K562 (cell line): ENCODE measurements around the gene TEKT2. TPM values are rescaled to one million over a fixed set of nuclear protein-coding genes. Genes with fewer than 3 reads are reported as not detected.

Source experiments
- BACH1 ChIP-seq: fragments of 200-800 bp; sonication (Bioruptor generic); IDR thresholded peaks from 2 replicates; pipeline ENCODE4 v1.6.1; 2016; ENCODE audit warnings: missing genetic modification characterization, missing compliant biosample characterization
- DACH1 ChIP-seq: fragments of 450-650 bp; IDR thresholded peaks from 2 replicates; pipeline ENCODE4 v1.6.1; 2018; ENCODE audit not compliant: partially characterized antibody
- ETS1 ChIP-seq: conservative IDR thresholded peaks from 2 replicates; pipeline ENCODE4 v1.6.1; 2011; ENCODE audit warnings: low read depth, mild to moderate bottlenecking, low read length; ENCODE audit not compliant: control insufficient read depth
- HCFC1 ChIP-seq: IDR thresholded peaks from 2 replicates; pipeline ENCODE4 v1.6.1; 2012; ENCODE audit warnings: low read depth, low read length, improper control_type of control experiment
- HDAC2 ChIP-seq: fragments of 450-650 bp; IDR thresholded peaks from 2 replicates; pipeline ENCODE4 v1.6.1; 2016; ENCODE audit warnings: mild to moderate bottlenecking
- IFI16 ChIP-seq: fragments of 250-450 bp; sonication (Bioruptor Pico); IDR thresholded peaks from 2 replicates; pipeline ENCODE4 v2.1.2; 2022; ENCODE audit warnings: mild to moderate bottlenecking, inconsistent platforms
- L3MBTL2 ChIP-seq: fragments of 450-650 bp; IDR thresholded peaks from 2 replicates; pipeline ENCODE4 v1.6.1; 2016; ENCODE audit warnings: mild to moderate bottlenecking, moderate library complexity
- NFE2 ChIP-seq: IDR thresholded peaks from 2 replicates; pipeline ENCODE4 v1.6.1; 2014; ENCODE audit warnings: antibody characterized with exemption, low read depth
- RBM34 ChIP-seq: fragments of 200-400 bp; formaldehyde crosslinking; IDR thresholded peaks from 2 replicates; pipeline ENCODE4 v1.6.1; 2018; ENCODE audit warnings: low read length, borderline replicate concordance; ENCODE audit not compliant: insufficient read depth
- RCOR1 ChIP-seq, 2 experiments: IDR thresholded peaks; 2 replicates each; pipeline ENCODE4 v1.6.1; 2012; ENCODE audit warnings: low read depth in 2 of 2, low read length in 2 of 2, borderline replicate concordance in 1 of 2, improper control_type of control experiment in 1 of 2
- RFX7 ChIP-seq: fragments of 250-450 bp; sonication (Bioruptor Pico); IDR thresholded peaks from 2 replicates; pipeline ENCODE4 v1.5.1; 2021; ENCODE audit warnings: mild to moderate bottlenecking
- SAP30 ChIP-seq: fragments of 200-600 bp; sonication (generic); IDR thresholded peaks from 2 replicates; pipeline ENCODE4 v1.6.1; 2012; ENCODE audit warnings: borderline replicate concordance, low read depth, mild to moderate bottlenecking, moderate library complexity, low read length, control low read depth, inconsistent platforms; ENCODE audit not compliant: insufficient read depth, poor library complexity, severe bottlenecking
- TARDBP ChIP-seq: fragments of 450-650 bp; IDR thresholded peaks from 2 replicates; pipeline ENCODE4 v1.6.1; 2016
- TRIM24 ChIP-seq, 2 experiments: fragments of 450-650 bp; IDR thresholded peaks; 2 replicates each; pipeline ENCODE4 v1.6.1; 2016
- ZHX1 ChIP-seq: fragments of 150-350 bp; conservative IDR thresholded peaks from 2 replicates; pipeline ENCODE4 v1.6.1; 2014; ENCODE audit warnings: low read length
- ZNF174 ChIP-seq: fragments of 250-450 bp; sonication (Bioruptor Pico); IDR thresholded peaks from 2 replicates; pipeline ENCODE4 v1.4.0; 2020; ENCODE audit warnings: mild to moderate bottlenecking
- ZNF707 ChIP-seq: fragments of 250-450 bp; sonication (Bioruptor Pico); conservative IDR thresholded peaks from 2 replicates; pipeline ENCODE4 v1.8.0; 2022; ENCODE audit warnings: inconsistent platforms, mild to moderate bottlenecking, moderate library complexity
- polyA plus RNA-seq, 8 experiments: library from polyadenylated mRNA; depleted of rRNA in 4 of 8; stranded (reverse) in 5 of 8; unstranded in 3 of 8; fragments of >200 nt; fragmentation: Nextera tagmentation in 2 of 8; fragmentation: Illumina TruSeq in 1 of 8; extraction: Ambion mirVana in 2 of 8; extraction: Trizol in 1 of 8; gene quantifications; 2 replicates each; pipeline versions ENCODE4 v1.2.1 to v1.2.3, GENCODE V29; 2011 to 2014; ENCODE audit warnings: inconsistent platforms in 1 of 8, missing spikeins in 1 of 8
- total RNA-seq, 7 experiments: library from RNA; depleted of rRNA in 6 of 7; stranded (reverse); fragments of >200 nt in 6 of 7; fragmentation: Illumina TruSeq in 2 of 7; extraction: Trizol in 2 of 7; gene quantifications; 2 replicates each; pipeline versions ENCODE4 v1.2.1 to v1.2.3, GENCODE V29; 2011 to 2021; ENCODE audit warnings: low replicate concordance in 1 of 7
- TF ChIP-seq, protein P1 (sequence below): IDR thresholded peaks from 2 replicates; pipeline ENCODE4 v1.6.1; 2011; ENCODE audit warnings: borderline replicate concordance, low read depth, mild to moderate bottlenecking, moderate library complexity, low read length; ENCODE audit not compliant: insufficient read depth, poor library complexity, severe bottlenecking
- TF ChIP-seq, protein P2 (sequence below): fragments of 250-450 bp; sonication (Bioruptor Pico); IDR thresholded peaks from 2 replicates; pipeline ENCODE4 v1.4.0; 2020; ENCODE audit warnings: mild to moderate bottlenecking, moderate library complexity

The TEKT2 gene
- total and polyA plus RNA-seq, 9 of the 15 experiments (the other 6 are each of a cell fraction or from before 2014, with no cell fraction given): 0.06 to 0.94 (median 0.30) TPM; not detected in 1

- TF ChIP-seq, protein P1, sequence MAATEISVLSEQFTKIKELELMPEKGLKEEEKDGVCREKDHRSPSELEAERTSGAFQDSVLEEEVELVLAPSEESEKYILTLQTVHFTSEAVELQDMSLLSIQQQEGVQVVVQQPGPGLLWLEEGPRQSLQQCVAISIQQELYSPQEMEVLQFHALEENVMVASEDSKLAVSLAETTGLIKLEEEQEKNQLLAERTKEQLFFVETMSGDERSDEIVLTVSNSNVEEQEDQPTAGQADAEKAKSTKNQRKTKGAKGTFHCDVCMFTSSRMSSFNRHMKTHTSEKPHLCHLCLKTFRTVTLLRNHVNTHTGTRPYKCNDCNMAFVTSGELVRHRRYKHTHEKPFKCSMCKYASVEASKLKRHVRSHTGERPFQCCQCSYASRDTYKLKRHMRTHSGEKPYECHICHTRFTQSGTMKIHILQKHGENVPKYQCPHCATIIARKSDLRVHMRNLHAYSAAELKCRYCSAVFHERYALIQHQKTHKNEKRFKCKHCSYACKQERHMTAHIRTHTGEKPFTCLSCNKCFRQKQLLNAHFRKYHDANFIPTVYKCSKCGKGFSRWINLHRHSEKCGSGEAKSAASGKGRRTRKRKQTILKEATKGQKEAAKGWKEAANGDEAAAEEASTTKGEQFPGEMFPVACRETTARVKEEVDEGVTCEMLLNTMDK: no peak
- TF ChIP-seq ZNF707 (CRISPR knock-in tag) (no peak), RFX7 (CRISPR knock-in tag) (no peak), BACH1 (tag) (no peak), HDAC2 (peak; percentile 79; the same call in 1 of the 2 replicates), RBM34 (no peak), SAP30 (no peak), DACH1 (no peak), RCOR1 (IDR thresholded peaks at IDR 0.05; ENCODE audit: borderline replicate concordance in 1 of 2, low read depth in 2 of 2, low read length in 2 of 2) (peak in 1 of 2 experiments; percentile 44; a peak in 3 of 4 replicates), ETS1 (no peak), TARDBP (peak; percentile 29; the same call in 1 of the 2 replicates), L3MBTL2 (no peak), ZHX1 (no peak), HCFC1 (no peak), ZNF174 (no peak), TRIM24 (IDR thresholded peaks at IDR 0.05) (peak in 1 of 2 experiments; percentile 37; a peak in 1 of 4 replicates), IFI16 (no peak), NFE2 (no peak)
- TF ChIP-seq, protein P2, sequence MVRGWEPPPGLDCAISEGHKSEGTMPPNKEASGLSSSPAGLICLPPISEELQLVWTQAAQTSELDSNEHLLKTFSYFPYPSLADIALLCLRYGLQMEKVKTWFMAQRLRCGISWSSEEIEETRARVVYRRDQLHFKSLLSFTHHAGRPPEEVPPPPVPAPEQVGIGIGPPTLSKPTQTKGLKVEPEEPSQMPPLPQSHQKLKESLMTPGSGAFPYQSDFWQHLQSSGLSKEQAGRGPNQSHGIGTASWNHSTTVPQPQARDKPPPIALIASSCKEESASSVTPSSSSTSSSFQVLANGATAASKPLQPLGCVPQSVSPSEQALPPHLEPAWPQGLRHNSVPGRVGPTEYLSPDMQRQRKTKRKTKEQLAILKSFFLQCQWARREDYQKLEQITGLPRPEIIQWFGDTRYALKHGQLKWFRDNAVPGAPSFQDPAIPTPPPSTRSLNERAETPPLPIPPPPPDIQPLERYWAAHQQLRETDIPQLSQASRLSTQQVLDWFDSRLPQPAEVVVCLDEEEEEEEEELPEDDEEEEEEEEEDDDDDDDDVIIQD (CRISPR knock-in tag): no peak
Observed at GRCh38 chr1:36099681-36100341, 15.9 kb downstream of the TEKT2 start (continued).
